WI38 (cell line): ENCODE measurements around the gene COIL.
"Not testable (repeated sequence)": the region's sequence is repeated elsewhere in the genome, so short reads cannot be mapped to it uniquely, and the experiment has no call there.

Experiments
- H3K4me3 ChIP-seq: 2 replicates; pipeline ENCODE4 v1.5.1; 2011; ENCODE audit warnings: low read depth, mild to moderate bottlenecking, control low read depth, low read length
- TF ChIP-seq, protein P1 (sequence below): IDR thresholded peaks from 2 replicates; pipeline ENCODE4 v1.5.1; 2012; ENCODE audit warnings: low read depth, mild to moderate bottlenecking, control low read depth, low read length

COIL gene

DNA sequence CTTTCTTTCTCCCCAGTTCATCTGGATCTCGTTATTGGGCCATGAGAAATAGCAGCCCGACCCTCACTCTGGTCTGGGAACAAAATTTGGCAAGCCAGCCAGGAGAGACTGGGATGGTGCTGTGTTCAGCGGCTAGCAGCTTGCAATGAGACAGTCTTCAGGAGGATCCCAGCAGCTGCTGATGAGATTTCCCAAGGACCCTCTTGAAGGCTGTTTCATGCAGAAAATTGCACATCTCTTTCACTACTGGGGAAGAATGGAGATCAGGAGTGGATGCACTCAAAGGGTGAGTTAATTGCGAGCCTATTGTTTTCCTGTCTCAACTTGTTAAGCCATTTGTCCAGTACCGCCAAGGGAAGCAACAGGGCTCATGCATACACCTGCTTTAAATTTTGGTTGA lies 5.5 kb upstream of the COIL start:
- no peak overlapping the region for H3K4me3 ChIP-seq
- TF ChIP-seq, protein P1, sequence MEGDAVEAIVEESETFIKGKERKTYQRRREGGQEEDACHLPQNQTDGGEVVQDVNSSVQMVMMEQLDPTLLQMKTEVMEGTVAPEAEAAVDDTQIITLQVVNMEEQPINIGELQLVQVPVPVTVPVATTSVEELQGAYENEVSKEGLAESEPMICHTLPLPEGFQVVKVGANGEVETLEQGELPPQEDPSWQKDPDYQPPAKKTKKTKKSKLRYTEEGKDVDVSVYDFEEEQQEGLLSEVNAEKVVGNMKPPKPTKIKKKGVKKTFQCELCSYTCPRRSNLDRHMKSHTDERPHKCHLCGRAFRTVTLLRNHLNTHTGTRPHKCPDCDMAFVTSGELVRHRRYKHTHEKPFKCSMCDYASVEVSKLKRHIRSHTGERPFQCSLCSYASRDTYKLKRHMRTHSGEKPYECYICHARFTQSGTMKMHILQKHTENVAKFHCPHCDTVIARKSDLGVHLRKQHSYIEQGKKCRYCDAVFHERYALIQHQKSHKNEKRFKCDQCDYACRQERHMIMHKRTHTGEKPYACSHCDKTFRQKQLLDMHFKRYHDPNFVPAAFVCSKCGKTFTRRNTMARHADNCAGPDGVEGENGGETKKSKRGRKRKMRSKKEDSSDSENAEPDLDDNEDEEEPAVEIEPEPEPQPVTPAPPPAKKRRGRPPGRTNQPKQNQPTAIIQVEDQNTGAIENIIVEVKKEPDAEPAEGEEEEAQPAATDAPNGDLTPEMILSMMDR, result no peak

DNA sequence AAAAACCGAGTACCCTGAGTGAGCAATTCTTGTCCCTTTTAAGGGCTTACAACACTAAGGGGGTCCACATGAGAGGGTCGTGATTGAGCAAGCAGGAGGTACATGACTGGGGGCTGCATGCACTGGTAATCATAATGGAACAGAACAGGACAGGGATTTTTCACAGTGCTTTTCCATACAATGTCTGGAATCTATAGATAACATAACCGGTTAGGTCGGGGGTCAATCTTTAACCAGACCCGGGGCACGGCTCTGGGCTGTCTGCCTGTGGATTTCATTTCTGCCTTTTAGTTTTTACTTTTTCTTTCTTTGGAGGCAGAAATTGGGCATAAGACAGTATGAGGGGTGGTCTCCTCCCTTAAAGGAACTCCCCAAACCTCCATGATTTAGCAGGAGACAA lies 4.8 kb upstream of the COIL start:
- not testable (repeated sequence) for H3K4me3 ChIP-seq

DNA sequence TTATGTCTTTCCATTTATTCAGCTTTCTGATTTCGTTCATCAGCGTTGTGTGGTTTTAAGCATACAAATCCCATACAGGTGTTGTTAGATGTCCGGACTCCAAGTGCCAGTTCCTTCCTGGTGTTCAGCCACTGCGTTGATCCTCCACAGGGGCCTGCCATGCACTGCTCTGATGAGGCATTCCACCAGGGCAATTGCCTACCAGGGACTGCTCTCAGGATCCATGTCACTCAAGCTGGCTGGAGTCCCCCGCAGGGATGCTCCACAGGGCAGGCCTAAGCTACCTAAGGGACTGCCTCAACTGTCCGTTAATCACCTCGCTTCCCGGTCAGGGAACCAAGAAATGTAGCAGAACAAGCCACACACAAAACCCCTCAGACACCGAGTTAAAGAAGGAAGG lies 4.4 kb upstream of the COIL start:
- not testable (repeated sequence) for H3K4me3 ChIP-seq

DNA sequence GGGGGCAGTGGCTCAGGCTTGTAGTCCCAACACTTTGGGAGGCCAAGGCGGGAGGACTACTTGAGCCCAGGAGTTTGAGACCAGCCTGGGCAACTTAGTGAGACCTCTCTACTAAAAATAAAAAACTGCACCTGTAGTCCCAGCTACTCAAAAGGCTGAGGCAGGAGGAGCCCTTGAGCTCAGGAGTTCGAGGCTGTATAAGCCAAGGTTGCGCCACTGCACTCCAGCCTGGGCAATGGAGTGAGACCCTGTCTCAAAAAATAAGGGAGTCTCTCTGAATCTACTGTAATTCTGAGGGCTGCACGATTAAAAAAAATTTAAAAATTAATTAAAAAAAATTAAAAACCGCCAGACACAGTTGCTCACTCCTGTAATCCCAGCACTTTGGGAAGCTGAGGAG lies 3.9 kb downstream of the COIL start:
- TF ChIP-seq, protein P1, result no peak
- H3K4me3 ChIP-seq, result no peak overlapping the region

DNA sequence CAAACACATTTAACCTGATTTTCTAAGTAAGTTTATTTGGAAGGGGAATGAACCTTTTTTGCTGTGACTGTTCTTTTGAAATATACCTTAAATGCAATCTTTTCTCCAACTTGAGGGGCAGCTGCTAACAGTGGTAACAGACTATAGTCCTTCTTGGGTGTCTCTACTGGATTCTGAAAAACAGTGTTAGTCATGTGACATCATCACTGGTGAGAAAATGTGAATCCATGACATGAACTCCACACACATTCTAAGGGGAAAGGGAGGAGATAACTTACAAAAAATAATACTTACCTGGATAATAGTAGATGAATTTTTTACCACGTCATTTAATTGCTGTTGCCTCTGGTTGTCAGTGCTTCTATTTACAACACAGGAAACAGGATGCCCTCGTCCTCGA lies 11.3 kb downstream of the COIL start:
- TF ChIP-seq, protein P1, result no peak
- H3K4me3 ChIP-seq, result no peak overlapping the region

DNA sequence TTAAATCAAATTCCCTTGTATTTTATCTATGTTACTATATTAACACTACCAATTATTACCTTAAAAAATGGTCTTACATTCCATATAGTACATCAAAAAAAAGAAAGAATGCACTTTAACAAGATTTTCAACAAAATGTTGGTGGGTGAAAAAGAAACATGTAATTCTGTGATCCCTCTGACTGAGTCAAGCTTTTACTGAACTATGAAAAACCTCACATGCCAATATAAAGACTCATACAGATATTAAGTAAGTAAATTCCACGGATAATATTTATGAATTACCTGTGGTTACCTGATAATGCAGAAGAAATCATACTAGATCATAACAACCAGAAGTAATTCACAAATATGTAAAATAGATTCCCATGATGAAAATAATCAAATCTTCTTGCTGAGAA lies 12.4 kb downstream of the COIL start:
- H3K4me3 ChIP-seq, result no peak overlapping the region
- TF ChIP-seq, protein P1, result no peak

DNA sequence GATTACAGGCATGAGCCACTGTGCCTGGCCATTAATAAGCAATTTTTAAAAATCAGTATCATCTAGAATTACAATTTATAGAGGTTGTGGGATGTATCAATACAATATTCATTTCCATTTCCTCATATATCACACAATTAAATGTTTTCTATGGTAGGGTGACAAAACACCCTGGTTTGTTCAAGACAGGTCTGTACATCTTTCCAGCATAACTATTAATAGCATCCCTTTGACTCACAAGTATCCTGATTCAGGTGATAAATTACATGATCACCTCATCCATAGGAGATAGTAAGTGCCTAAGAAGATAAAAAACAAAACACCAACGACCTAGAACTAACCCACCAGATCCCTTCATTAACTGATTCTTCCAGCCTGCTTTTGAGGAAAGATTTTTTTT lies 13.1 kb downstream of the COIL start:
- TF ChIP-seq, protein P1, result no peak
- H3K4me3 ChIP-seq, result no peak overlapping the region

DNA sequence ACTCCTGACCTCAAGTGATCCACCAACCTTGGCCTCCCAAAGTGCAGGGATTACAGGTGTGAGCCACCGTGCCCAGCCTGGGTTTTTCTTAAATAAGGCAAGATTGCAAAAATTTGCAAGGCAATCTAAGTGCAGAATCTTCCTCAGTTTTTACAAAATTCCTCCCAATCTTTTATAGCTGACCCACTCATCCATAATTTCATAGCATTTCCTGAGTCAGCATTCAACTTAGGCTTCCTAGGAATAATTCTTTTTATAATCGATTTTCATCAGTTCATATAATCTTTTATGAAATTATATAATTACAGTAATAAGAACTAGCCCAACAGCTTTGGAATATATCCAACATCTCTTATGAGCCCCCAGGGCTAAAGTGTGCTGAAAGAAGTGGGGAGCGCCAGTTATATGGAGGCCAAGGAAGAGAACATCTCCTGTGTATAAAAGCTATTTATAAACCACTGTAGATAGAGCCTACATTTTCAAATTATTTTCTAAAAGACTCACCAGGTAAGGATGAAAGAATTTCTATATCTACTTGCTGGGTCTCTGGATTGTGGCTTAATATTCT lies 14.8 kb downstream of the COIL start:
- no peak overlapping the region for H3K4me3 ChIP-seq
- TF ChIP-seq, protein P1, result no peak
